Loucy (cell line): Measurements from ENCODE around the gene SERPING1.
A peak's percentile ranks its signal among the peaks of the same experiment; 100 is the strongest.

Experiments
- H2AFZ ChIP-seq: fragments of 200-600 bp; sonication (generic); 2 replicates; pipeline ENCODE4 v1.6.0; 2016; ENCODE audit warnings: antibody characterized with exemption, mild to moderate bottlenecking, low read length, moderate library complexity
- H3F3A ChIP-seq: fragments of 200-600 bp; 2 replicates; pipeline ENCODE4 v1.6.0; 2016; ENCODE audit warnings: antibody characterized with exemption, low read depth, mild to moderate bottlenecking
- H3K27me3 ChIP-seq: fragments of 200-600 bp; sonication (generic); 2 replicates; pipeline ENCODE4 v1.6.1; 2014; ENCODE audit warnings: low read length, mild to moderate bottlenecking; ENCODE audit not compliant: insufficient read depth, poor library complexity, severe bottlenecking
- H3K36me3 ChIP-seq: fragments of 200-600 bp; sonication (generic); 2 replicates; pipeline ENCODE4 v1.6.1; 2016; ENCODE audit warnings: low read length; ENCODE audit not compliant: insufficient read depth
- H3K4me1 ChIP-seq: fragments of 200-600 bp; sonication (generic); 2 replicates; pipeline ENCODE4 v1.5.1; 2014; ENCODE audit warnings: low read length, mild to moderate bottlenecking; ENCODE audit not compliant: insufficient read depth, poor library complexity, severe bottlenecking
- H3K4me2 ChIP-seq: fragments of 200-600 bp; sonication (generic); 2 replicates; pipeline ENCODE4 v1.6.0; 2014; ENCODE audit warnings: antibody characterized with exemption, low read length, low read depth, mild to moderate bottlenecking; ENCODE audit not compliant: poor library complexity, severe bottlenecking
- H3K4me3 ChIP-seq: fragments of 200-600 bp; sonication (generic); 2 replicates; pipeline ENCODE4 v1.5.1; 2014; ENCODE audit warnings: low read length, mild to moderate bottlenecking, mixed read lengths; ENCODE audit not compliant: poor library complexity, severe bottlenecking
- H3K79me2 ChIP-seq: fragments of 200-600 bp; sonication (generic); 2 replicates; pipeline ENCODE4 v1.6.1; 2014; ENCODE audit warnings: low read length; ENCODE audit not compliant: insufficient read depth
- H3K9ac ChIP-seq: fragments of 200-600 bp; sonication (generic); 2 replicates; pipeline ENCODE4 v1.6.0; 2014; ENCODE audit warnings: mild to moderate bottlenecking, low read depth, low read length, moderate library complexity; ENCODE audit not compliant: poor library complexity, severe bottlenecking
- H3K9me2 ChIP-seq: fragments of 200-600 bp; sonication (generic); replicated peaks from 2 replicates; pipeline ENCODE4 v1.6.1; 2016; ENCODE audit warnings: low read depth, low read length, mixed read lengths
- H3K9me3 ChIP-seq: fragments of 200-600 bp; sonication (generic); 2 replicates; pipeline ENCODE4 v1.6.1; 2014; ENCODE audit warnings: mild to moderate bottlenecking, antibody characterized with exemption, low read length, low read depth; ENCODE audit not compliant: insufficient read depth
- H4K20me1 ChIP-seq: fragments of 200-600 bp; sonication (generic); 2 replicates; pipeline ENCODE4 v1.6.0; 2014; ENCODE audit warnings: antibody characterized with exemption, low read length, mild to moderate bottlenecking; ENCODE audit not compliant: insufficient read depth, poor library complexity, severe bottlenecking
- EZH2phosphoT487 ChIP-seq: fragments of 200-600 bp; IDR thresholded peaks from 2 replicates; pipeline ENCODE4 v1.6.1; 2018; ENCODE audit warnings: antibody characterized with exemption, mild to moderate bottlenecking, moderate library complexity, borderline replicate concordance
- TF ChIP-seq, protein P1 (sequence below): fragments of 200-600 bp; sonication (generic); conservative IDR thresholded peaks from 2 replicates; pipeline ENCODE4 v1.5.1; 2014; ENCODE audit warnings: mild to moderate bottlenecking, antibody characterized with exemption, low read length

SERPING1 gene

GRCh38 chr11:57598831-57599155, 1.3 kb downstream of the SERPING1 start:
- no peaks in the 10 kb centered on the region for H3K9me3 ChIP-seq
- no peak overlapping the region for H2AFZ ChIP-seq
- no peak for TF ChIP-seq EZH2phosphoT487
- TF ChIP-seq, protein P1, sequence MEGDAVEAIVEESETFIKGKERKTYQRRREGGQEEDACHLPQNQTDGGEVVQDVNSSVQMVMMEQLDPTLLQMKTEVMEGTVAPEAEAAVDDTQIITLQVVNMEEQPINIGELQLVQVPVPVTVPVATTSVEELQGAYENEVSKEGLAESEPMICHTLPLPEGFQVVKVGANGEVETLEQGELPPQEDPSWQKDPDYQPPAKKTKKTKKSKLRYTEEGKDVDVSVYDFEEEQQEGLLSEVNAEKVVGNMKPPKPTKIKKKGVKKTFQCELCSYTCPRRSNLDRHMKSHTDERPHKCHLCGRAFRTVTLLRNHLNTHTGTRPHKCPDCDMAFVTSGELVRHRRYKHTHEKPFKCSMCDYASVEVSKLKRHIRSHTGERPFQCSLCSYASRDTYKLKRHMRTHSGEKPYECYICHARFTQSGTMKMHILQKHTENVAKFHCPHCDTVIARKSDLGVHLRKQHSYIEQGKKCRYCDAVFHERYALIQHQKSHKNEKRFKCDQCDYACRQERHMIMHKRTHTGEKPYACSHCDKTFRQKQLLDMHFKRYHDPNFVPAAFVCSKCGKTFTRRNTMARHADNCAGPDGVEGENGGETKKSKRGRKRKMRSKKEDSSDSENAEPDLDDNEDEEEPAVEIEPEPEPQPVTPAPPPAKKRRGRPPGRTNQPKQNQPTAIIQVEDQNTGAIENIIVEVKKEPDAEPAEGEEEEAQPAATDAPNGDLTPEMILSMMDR = no peak
- H4K20me1 ChIP-seq = no peaks in the 10 kb centered on the region
- no peaks in the 10 kb centered on the region for H3K27me3 ChIP-seq
- no peaks in the 10 kb centered on the region for H3K36me3 ChIP-seq
- no peak overlapping the region for H3K4me2 ChIP-seq
- H3K9me2 ChIP-seq = no peaks in the 10 kb centered on the region
- H3K9ac ChIP-seq = no peak overlapping the region
- no peak overlapping the region for H3K4me3 ChIP-seq
- H3K4me1 ChIP-seq = no peaks in the 10 kb centered on the region
- H3K79me2 ChIP-seq = no peaks in the 10 kb centered on the region
- H3F3A ChIP-seq = no peaks in the 10 kb centered on the region

GRCh38 chr11:57599381-57599780, 1.9 kb downstream of the SERPING1 start:
- no peak overlapping the region for H3K4me2 ChIP-seq
- no peaks in the 10 kb centered on the region for H3K79me2 ChIP-seq

GRCh38 chr11:57601297-57601696, 3.8 kb downstream of the SERPING1 start:
- H3F3A ChIP-seq = no peaks in the 10 kb centered on the region
- no peaks in the 10 kb centered on the region for H3K9me3 ChIP-seq
- H3K4me2 ChIP-seq = no peak overlapping the region
- no peaks in the 10 kb centered on the region for H3K9me2 ChIP-seq
- H3K79me2 ChIP-seq = no peaks in the 10 kb centered on the region
- peaks cover 13% of the 10 kb centered on the region for H3K4me1 ChIP-seq
- no peak overlapping the region for H3K9ac ChIP-seq
- H3K27me3 ChIP-seq = no peaks in the 10 kb centered on the region
- no peak overlapping the region for H3K4me3 ChIP-seq
- TF ChIP-seq, protein P1 = no peak
- no peak for TF ChIP-seq EZH2phosphoT487
- H3K36me3 ChIP-seq = no peaks in the 10 kb centered on the region
- H4K20me1 ChIP-seq = no peaks in the 10 kb centered on the region
- no peak overlapping the region for H2AFZ ChIP-seq

More at GRCh38 chr11:57599381-57599780, 1.9 kb downstream of the SERPING1 start:
- Histone ChIP-seq H3K36me3 (no peaks in the 10 kb centered on the region), H3K9ac (no peak overlapping the region), H3K27me3 (no peaks in the 10 kb centered on the region), H3K4me3 (no peak overlapping the region), H3F3A (no peaks in the 10 kb centered on the region), H4K20me1 (no peaks in the 10 kb centered on the region), H3K4me1 (peaks cover 6% of the 10 kb centered on the region), H3K9me3 (no peaks in the 10 kb centered on the region), H2AFZ (peak overlapping the region; percentile 7; the same call in 1 of the 2 replicates), H3K9me2 (no peaks in the 10 kb centered on the region)
- TF ChIP-seq EZH2phosphoT487 = no peak
- TF ChIP-seq, protein P1 = no peak
